DMS114 treated with DMSO at 0.1 percent for 48 hours (cell line): ENCODE data around the gene PDLIM5.
"Not testable (repeated sequence)": the region's sequence is repeated elsewhere in the genome, so short reads cannot be mapped to it uniquely, and the experiment has no call there.

Experiments
- DNase-seq: peaks from one replicate; lab custom pipeline; 2025; ENCODE audit not compliant: unreplicated experiment; lab: John Stamatoyannopoulos, UW

PDLIM5 gene

GRCh38 chr4:94461506-94461905, 9.8 kb downstream of the PDLIM5 start:
- DNase-seq = no peak

GRCh38 chr4:94462572-94462971, 10.8 kb downstream of the PDLIM5 start:
- DNase-seq = no peak

DNA sequence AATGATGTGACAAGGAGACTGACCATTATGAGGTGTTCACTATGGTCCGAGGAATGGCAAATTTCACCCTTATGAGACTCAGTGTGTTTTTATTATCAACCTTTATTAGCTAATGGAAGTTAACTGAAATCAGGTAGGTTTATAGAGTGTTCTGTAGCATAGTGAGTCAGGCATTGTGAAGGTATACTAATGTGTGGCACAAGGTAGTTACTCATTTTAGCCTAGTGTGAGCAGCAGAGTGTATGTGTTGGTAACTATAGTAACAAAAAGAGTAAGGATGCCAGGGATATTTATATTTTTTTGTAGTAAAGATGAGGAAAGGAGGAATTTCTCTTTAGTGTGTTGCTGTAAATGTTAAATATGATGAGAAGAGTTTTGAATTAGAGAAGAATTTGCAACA, 12.0 kb downstream of the PDLIM5 start:
- DNase-seq = no peak

GRCh38 chr4:94466371-94466770, 14.6 kb downstream of the PDLIM5 start:
- DNase-seq = no peak

DNA sequence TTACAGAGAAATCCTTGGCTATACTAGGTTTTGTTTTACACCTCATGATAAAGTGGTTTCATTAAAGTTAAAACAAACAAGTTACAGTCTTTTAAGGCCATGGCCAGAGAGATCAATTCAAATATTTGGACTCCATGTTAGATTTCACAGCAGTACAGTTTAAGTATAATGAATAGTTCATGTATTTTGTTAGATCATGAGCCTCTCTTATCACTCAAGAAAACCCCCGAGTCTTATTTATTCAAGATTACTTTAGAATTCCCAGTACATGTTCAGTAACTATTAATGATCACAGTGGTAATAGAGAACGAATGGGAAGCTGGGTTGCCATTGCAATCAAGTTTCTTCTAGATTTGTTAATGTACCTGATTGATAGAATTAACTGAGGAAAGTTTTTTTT, 15.2 kb downstream of the PDLIM5 start:
- DNase-seq = no peak

GRCh38 chr4:94468093-94468769, 16.5 kb downstream of the PDLIM5 start:
- DNase-seq = no peak

DNA sequence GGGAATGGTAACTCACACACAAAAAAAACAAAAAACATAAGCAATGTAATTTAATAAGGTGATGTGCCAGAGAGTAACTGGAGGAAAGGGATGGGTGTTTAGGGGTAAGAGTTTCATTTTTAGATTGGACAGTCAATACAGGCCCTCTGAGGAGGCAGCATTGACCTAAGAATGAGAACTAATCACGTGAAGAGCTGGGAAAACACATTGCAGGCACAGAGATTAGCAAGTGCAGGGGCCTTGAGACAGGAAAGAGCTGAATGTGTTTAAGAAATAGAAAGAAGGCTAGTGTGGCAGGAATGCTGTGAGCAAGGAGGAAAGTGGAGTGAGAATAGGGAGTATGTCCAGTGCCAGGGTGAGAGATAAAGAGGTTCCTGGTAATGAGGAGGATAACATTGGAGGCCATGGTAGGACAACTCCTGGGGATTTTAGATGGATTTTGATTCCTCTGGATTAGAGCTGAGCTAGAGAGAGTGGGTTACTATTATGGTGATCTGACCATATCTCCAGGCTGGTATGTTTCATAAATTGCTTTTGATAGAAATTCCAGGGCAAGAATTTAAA, 17.6 kb downstream of the PDLIM5 start:
- DNase-seq = no peak

DNA sequence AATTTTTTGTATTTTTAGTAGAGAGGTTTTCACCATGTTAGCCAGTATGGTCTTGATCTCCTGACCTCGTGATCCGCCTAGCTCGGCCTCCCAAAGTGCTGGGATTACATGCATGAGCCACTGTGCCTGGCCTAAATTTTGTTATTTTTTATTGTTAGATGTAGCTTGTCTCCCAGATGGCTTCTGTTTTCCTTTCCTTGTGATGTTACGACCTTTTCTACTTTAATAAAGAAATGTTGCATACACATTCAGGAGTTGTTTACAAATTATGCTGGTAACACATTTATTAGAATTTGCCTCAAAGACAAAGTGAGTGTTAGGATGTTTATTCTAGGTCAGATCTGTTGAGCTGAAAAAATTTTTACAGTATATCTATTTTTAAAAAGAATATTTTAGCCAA, 18.4 kb downstream of the PDLIM5 start:
- no peak for DNase-seq

DNA sequence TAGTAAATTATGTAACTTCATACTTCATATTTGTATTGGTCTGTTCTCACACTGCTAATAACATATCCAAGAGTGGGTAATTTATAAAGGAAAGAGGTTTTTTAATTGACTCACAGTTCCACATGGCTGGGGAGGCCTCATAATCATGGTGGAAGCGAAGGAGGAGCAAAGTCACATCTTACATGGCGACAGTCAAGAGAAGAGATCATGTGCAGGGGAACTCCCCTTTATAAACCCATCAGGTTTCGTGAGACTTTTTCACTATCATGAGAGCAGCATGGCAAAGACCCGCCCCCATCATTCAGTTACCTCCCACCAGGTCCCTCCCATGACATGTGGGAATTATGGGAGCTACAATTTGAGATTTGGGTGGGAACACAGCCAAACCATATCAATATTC, 19.0 kb downstream of the PDLIM5 start:
- not testable (repeated sequence) for DNase-seq

- no peak for DNase-seq
These were observed 20.5 kb downstream of the PDLIM5 start for GRCh38 chr4:94472056-94472826.

- no peak for DNase-seq
These were observed 23.3 kb downstream of the PDLIM5 start for GRCh38 chr4:94475050-94475449.

DNA sequence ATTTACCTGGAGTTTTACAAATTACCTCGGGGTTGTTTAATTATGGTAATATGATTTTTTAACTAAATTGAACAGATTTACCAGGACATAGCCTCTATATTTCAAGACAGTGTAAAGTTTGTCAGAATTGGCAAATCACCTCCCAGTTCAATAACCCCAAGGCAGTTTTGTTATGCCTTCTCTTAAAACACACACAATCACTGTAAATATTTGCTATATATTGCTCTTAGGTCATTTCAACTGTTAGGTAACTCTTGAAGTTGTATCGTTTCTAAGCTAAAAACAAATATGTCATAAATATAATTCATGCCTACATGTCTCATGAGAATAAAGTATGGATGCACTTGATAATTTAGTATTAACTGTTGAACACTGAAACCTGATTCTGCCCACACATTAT, 24.1 kb downstream of the PDLIM5 start:
- DNase-seq = no peak

DNA sequence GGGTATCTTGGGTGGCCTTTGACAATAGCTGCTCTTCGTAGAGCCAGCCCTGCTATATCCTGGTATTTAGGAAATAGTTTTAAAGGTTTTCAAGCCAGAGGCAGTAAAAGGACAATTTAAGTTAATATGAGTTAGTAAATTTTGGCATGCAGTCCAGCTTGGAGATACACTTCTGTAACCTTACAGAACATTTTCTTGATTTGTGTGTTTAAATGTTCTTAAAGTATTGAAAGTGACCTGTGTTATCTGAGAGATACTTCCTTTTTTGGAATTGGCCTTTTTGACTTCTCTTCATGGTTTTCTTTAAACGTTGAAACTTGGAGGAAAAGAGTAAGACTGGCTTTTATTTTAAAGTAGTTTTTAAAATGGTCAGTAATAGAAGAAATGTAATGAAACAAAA, 25.5 kb downstream of the PDLIM5 start:
- no peak for DNase-seq

DNA sequence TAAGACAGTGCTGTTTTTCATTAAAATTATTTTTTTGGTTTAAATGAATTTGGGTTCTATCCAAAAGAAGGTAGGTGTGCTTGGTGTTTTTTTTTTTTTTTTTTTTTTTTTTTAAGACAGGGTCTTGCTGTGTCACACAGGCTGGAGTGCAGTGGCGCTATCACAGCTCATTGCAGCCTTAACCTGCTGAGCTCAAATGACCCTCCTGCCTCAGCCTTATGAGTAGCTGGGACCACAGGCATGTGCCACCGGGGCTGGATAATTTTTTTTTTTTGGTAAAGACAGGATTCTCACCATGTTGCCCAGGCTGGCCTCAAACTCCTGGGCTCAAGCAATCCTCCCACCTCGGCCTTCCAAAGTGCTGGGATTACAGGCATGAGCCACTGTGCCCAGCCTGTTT, 27.1 kb downstream of the PDLIM5 start:
- DNase-seq = not testable (repeated sequence)

DNA sequence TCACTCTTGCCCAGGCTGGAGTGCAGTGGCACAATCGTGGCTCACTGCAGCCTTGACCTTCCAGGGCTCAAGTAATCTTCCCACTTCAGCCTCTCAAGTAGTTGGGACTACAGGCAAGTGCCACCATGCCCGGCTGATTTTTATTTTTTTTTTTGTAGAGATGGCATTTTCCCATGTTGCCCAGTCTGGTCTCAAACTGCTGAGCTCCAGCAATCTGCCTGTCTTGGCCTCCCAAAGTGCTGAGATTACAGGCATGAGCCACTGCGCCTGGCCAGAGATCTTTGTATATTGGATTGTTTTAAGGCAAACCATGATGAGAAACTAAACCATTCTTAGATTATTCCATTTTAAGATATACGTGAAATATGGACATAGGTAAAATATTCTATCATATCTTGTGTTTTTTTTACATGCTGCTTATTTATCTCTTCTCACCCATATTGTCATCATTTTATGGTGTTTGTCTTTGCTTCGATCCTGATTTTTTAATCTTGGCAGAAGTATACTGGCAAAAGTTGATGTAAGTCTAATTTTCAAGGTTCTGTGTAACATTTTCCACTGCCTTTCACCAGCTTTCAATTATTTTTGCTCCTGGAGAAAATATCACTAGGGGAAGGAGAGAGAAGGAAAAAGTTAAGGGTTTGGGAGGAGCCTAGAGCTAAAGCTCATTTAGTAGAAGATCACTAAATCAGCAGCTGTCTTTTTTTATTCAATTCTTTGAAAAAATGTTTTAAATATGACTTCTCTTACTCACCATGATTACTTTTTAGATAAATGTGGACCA, 27.8 kb downstream of the PDLIM5 start:
- no peak for DNase-seq

DNA sequence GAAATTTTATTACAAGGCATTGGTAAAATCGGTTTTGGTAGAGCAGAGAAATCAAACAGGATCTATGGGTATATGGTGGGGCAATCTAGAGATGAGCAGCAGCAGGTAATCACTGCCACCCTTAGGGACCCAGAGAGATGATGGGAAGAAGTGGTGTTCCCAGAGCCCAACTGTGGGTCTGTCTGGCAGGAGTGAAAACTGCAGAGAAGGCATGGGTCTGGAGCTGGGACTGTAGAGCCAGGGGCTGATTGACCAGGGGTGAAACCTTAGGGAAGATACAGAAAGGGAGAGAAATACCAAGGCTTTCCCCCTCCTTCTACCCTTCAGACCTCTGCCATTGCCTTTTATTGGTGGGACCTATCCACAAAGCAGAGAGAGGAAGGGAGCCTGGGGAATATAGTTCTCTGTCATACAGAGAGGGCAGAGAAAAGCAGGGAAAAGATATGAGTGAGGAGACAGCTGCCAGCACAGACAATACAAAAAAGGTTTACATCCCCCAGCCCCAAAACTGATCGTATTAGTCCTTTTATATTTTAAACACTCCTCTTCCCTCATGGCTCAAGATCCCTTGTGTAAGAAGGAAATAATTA, 28.7 kb downstream of the PDLIM5 start:
- DNase-seq = no peak

GRCh38 chr4:94483895-94484294, 32.2 kb downstream of the PDLIM5 start:
- no peak for DNase-seq

- DNase-seq = no peak
These were observed 33.1 kb downstream of the PDLIM5 start for GRCh38 chr4:94484818-94485217.

DNA sequence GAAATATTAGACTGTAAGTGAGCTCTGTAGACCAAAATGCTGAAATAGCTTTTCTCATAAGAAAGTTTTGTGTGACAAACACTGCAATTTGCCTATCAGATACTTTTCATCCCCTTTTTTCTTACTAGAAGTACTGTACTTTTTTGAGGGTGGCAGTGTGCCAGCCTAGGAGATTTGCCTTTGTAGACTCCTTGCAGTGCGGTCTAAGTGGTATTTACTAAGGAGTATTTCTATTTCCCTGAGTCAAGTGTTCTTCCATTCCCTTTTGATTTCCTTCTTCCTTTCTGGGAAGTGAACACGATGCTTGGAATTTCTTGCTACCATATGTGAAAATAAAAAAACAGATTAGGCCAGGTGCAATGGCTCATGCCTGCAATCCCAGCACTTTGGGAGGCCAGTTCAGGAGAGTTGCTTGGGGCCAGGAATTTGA, 34.6 kb downstream of the PDLIM5 start:
- no peak for DNase-seq

DNA sequence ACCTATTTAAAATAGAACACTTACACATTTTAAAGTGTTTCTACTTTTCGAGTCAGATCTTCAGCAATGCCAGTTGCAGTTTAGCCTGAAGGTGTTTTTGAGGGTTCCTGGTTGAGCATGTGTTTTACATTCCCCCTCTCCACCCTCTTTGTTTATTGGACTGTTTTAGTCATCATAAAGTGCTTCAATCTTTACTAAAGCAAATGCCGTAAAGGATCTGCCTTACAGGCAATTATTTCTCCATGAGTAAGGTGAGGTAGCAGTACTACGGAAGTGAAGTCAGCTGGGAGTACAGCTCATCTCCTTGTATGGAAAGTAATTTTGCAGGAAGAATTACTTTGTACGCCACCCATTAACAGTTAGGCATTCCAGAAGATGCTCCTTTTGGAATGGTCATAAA, 36.9 kb downstream of the PDLIM5 start:
- no peak for DNase-seq

DNA sequence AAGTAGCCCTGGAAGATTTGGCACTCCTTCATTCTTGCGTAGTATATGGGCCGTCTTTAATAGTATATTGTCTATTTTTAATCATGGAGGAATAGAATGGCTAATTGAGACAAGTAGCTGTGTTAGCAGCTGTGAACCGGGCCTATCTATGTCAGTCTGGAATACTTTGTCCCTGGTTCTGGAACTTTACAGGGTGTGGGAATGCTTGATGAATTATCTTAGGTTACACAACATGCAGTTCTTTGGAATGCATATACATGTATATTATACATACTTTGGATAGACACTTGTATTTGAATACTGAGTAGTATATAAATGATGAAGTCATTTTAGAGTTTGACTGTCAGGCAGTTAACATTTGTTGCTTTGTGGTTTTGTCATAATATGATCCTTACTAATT, 37.4 kb downstream of the PDLIM5 start:
- DNase-seq = no peak
